Left hindlimb (tissue), 1 donor: ENCODE measurements around the gene MRPS31.
"Not testable (repeated sequence)": the region's sequence is repeated elsewhere in the genome, so short reads cannot be mapped to it uniquely, and the experiment has no call there.

Experiments used
- DNase-seq: peaks from one replicate; pipeline ENCODE4 v3.0.0-alpha.2; 2018

Gene MRPS31

GRCh38 chr13:40758811-40759210 lies 12.2 kb downstream of the MRPS31 start:
- DNase-seq, result no peak

- no peak for DNase-seq
Observed at GRCh38 chr13:40756042-40756441, 14.9 kb downstream of the MRPS31 start.

DNA sequence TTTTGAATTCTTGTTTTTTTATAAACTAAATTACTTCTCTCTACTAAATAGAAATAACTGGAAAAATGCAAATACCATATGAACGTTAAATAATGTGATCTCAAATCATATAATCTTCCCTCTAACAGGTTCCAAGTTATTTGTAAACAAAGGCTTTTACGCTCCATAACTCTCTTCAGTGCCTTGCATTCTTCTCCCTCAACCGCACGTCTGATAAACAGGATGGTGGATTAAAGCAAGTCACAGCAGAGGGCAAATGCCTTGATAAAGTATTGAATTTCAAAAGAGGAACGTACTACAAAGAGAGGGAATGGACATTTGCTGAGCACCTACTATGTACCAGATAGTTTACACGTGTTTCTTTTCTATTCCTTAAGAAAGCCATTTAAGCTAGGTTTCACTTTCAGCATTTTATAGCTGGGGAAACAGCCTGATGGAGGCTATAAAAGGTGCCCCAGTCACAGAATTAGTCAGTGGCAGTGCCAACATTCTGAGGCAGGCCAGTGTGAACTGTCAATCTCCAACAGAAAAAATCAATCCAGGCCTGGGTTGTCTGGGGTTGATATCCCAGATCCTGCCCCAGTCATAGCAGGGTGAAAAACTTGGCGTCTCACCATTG lies 15.8 kb downstream of the MRPS31 start:
- DNase-seq, result no peak

DNA sequence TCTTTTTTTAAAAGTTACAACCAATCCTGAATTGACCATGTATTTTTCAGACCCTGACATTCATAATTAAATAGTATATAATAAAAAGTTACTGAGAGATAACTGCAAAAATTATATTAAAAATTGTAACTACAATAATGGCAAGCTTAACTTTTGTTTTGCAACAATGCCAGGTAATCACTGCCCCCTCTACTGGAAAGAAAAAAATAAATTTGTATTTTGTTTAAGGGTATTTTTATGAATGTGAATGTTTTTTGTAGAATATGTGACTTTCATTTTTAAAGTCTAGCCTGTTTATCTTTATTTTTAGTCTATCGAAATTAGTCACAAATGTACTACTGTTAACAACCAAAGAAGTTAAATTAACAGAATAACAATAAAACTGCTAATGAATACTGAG lies 21.7 kb downstream of the MRPS31 start:
- DNase-seq, result no peak

GRCh38 chr13:40735232-40735548 lies 35.8 kb downstream of the MRPS31 start:
- DNase-seq, result not testable (repeated sequence)

DNA sequence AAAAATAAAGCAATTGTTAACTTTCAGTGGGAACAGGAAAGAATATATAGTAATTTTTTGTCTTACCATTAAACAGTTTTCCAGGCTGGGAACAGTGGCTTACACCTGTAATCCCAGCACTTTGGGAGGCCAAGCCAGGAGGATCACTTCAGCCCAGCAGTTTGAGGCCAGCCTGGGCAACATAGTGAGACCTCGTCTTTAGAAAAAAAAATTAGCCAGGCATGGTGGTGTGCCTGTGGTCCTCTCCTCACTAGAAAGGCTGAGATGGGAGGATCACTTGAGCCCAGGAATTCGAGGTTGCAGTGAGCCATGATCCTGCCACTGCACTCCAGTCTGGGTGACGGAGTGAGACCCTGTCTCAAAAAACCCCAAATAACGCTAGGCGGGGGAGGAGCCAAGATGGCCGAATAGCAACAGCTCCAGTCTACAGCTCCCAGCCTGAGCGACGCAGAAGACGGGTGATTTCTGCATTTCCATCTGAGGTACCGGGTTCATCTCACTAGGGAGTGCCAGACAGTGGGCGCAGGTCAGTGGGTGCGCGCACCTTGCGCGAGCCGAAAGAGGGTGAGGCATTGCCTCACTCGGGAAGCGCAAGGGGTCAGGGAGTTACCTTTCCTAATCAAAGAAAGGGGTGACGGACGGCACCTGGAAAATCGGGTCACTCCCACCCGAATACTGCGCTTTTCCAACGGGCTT lies 36.3 kb downstream of the MRPS31 start:
- DNase-seq, result not testable (repeated sequence)

GRCh38 chr13:40732658-40733057 lies 38.3 kb downstream of the MRPS31 start:
- no peak for DNase-seq

GRCh38 chr13:40728595-40728994 lies 42.4 kb downstream of the MRPS31 start:
- no peak for DNase-seq

DNA sequence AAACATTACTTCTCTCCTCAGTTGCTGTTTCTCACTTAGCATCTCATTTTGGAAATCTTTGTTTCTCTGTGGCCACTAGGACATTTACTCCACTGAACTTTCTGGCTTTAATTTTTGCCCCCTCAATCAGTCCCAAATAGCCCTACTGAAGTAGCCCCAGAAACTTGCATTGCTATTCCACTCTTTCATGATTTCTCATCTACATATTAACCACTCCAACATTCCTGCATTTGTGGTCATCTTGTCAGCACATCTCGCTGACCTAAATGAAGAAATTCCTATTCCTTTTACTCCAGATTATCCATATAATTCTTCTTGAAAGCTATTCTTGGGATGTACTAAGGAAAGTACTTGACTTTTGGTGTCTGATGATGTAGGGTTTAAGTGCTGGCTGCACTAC lies 56.6 kb downstream of the MRPS31 start:
- DNase-seq, result not testable (repeated sequence)

- DNase-seq, result no peak
Observed at GRCh38 chr13:40706439-40706838, 64.6 kb downstream of the MRPS31 start.

- no peak for DNase-seq
Observed at GRCh38 chr13:40697711-40698110, 73.3 kb downstream of the MRPS31 start.

GRCh38 chr13:40694426-40694825 lies 76.6 kb downstream of the MRPS31 start:
- no peak for DNase-seq

GRCh38 chr13:40692946-40693345 lies 78.0 kb downstream of the MRPS31 start:
- no peak for DNase-seq

DNA sequence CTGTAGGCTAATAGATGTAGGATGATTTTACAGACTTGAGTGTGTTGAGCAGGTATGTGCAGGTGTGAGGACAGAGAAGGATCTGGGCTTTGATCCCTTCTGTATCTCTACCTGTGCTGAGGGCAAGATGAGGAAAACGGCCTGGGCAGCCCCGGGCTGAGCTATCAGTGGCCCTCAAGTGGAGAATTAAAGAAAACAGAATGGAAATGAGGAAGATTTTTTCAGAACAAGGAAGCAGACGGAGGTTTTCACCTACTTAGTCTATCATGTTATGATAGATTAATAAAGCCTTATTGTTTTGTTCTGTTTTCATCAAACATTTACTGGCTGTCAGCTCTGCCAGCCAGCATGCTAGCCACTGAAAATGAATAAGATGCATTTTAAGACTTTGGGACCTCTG lies 82.2 kb downstream of the MRPS31 start:
- DNase-seq, result no peak

DNA sequence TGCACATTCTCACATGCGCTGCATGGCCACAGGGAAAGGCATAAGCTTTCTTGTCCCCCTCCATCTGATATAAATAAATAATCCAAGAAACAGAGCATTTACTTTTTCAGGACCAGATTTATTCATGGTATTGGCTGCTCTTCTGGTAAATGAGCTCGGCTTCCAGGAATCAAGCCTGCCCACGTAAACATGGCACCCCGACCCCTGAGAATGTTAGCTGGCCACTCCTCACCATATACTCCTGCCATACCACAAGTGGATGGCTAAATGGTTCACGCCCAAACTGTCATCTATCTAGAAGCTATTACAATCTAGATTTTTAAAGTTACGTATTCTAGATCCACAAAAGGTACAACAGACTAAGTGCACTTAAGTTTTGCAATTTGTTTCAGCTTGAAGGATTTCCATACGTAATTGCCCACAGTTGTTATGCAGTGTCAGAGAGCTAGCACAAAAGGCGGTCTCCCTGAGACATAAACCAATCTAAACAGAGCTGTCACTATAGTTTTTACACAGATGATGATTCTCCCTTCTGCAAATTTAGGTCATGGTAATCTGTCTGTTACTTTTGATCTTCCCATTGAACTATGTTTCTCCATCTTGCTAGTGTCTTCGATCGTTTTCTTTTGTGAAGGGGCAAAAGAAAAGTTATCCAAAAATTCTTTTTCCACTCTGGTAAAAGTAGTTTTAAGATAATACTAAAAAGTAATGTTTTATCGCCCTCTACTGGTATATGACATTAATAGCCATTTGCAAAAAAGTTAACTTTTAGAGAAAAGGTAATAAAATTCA lies 88.3 kb downstream of the MRPS31 start:
- DNase-seq, result no peak

DNA sequence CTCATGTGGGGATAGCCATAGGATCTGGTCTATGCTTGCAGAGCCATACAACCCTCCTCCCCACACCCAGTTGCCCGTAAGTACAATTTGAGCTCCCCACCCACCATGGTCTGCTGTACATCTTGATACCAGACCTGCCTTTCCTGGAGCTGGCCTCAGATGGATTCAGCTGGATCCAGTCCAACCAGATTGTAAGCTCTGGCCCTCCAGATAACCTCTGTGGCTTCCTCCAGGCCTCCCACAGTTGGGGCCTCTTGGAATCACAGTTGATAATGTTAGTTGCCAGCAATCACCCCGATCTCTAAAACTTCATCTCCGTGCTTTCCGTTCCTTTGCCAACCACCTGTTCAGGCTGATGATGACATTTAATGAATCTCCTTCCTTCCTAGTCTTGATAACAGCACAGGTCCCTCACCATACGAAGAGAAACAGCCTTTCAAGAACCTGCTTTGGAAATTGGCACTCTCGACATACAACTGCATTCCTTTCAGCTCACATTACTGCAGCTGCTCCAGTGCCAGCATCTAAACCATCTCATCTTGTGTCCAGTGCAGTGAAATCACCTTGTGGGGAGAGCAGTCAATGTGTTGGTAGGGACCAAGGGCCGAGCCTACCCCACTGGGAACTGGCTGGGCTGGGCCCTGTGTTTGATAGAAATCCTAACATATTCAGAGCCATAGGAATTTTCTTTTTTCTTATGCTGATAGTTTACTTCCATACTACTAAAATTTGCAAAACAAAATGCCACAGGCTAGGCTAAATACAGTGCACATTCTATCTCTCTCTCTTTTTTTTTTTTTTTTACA lies 89.4 kb downstream of the MRPS31 start:
- no peak for DNase-seq

- no peak for DNase-seq
Observed at GRCh38 chr13:40680659-40681323, 90.2 kb downstream of the MRPS31 start.

DNA sequence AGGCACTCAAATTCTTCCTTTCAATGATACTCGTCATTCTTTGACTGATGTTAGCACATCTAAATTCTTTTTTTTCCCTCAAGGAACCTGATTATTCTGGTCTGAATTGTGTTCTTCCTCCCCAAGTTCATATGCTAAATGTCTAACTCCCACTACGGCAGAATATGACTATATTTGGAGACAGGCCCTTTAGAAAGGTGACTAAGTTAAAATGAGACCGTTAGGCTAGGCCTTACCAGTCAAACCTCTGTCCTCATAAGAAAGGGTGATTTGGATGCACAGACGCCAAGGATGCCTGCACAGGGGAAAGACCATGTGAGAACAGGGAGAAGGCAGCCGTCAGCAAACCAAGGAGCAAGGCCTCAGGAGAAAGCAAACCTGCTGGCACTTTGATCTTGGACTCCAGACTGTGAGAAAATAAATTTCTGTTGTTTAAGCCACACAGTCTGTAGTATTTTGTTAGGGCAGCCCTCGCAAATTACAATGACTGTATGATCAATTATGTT lies 91.5 kb downstream of the MRPS31 start:
- no peak for DNase-seq
